ENCODE results near the gene RNF115.

Gene RNF115

DNA sequence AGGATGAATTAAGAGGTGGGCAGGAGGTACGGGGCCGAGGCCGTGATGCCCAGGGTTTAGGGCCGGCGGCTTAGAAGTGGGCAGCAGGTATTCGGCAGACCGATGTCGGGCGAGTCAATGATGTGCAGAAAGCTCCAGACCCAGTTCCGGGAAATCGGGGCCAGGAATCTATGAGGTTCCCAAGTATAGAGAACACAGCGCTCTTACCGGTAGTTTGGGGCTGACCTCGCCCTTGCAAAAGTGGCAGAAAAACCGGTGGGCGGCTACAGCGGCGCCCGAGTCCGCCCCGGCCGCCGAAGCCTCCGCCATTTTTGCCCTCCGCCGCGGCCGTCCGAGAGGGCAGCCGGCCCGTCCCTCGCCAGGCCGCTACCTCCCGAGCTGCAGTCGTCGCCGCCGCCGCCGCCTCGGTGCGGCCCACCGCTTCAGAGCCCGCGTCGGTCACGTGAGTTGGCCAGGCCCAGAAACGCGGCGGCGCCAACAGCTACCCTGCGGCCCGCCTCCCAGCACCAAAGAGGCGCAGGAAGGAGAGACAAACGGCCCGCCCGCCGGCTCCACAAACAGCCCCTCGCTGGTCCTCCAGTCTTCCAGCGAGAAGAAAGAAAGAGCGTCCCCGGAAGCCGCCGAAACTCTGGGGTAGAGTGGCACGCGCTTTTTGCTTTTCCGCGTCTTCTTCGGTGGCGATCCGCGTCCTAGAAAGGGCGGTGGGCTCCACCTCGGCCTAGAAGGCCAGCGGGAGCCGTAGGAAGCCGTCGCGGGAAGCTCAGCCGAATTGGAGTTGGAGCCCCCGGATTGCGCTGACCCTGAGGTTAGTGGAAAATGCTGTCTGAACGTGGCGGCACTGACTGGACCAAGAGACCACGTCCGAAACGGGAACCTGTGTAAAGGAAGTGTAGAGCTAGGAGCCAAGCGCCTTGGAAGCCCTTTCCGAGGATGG, at the start of gene RNF115, which contains the start of gene POLR3C:
RNF115 (minus strand) TSS at position 531 of the 934 bp plus-strand sequence; CDS start at position 309, 222 bp downstream.
POLR3C (plus strand) TSS at position 636 of the 934 bp plus-strand sequence. CDS start 1,577 bp downstream, outside the sequence.
- H3K27me3 Mint-ChIP-seq (ENCODE audit: low read depth) = no peaks in the 10 kb centered on the region
- TF ChIP-seq, protein P1, sequence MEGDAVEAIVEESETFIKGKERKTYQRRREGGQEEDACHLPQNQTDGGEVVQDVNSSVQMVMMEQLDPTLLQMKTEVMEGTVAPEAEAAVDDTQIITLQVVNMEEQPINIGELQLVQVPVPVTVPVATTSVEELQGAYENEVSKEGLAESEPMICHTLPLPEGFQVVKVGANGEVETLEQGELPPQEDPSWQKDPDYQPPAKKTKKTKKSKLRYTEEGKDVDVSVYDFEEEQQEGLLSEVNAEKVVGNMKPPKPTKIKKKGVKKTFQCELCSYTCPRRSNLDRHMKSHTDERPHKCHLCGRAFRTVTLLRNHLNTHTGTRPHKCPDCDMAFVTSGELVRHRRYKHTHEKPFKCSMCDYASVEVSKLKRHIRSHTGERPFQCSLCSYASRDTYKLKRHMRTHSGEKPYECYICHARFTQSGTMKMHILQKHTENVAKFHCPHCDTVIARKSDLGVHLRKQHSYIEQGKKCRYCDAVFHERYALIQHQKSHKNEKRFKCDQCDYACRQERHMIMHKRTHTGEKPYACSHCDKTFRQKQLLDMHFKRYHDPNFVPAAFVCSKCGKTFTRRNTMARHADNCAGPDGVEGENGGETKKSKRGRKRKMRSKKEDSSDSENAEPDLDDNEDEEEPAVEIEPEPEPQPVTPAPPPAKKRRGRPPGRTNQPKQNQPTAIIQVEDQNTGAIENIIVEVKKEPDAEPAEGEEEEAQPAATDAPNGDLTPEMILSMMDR (IDR thresholded peaks at IDR 0.05; ENCODE audit: unreplicated experiment in 3 of 3) = no peak
- H3K27ac Mint-ChIP-seq = peak within 1 kb of the TSS; percentile 98 to 99 (median 99)
- peak within 1 kb of the TSS; percentile 100 for H3K4me3 Mint-ChIP-seq
- no peaks in the 10 kb centered on the region for H3K9me3 Mint-ChIP-seq
- peaks cover 18% of the 10 kb centered on the region for H3K4me1 Mint-ChIP-seq
- H3K36me3 Mint-ChIP-seq (ENCODE audit: low read depth) = peaks cover 34% of the 10 kb centered on the region

DNA sequence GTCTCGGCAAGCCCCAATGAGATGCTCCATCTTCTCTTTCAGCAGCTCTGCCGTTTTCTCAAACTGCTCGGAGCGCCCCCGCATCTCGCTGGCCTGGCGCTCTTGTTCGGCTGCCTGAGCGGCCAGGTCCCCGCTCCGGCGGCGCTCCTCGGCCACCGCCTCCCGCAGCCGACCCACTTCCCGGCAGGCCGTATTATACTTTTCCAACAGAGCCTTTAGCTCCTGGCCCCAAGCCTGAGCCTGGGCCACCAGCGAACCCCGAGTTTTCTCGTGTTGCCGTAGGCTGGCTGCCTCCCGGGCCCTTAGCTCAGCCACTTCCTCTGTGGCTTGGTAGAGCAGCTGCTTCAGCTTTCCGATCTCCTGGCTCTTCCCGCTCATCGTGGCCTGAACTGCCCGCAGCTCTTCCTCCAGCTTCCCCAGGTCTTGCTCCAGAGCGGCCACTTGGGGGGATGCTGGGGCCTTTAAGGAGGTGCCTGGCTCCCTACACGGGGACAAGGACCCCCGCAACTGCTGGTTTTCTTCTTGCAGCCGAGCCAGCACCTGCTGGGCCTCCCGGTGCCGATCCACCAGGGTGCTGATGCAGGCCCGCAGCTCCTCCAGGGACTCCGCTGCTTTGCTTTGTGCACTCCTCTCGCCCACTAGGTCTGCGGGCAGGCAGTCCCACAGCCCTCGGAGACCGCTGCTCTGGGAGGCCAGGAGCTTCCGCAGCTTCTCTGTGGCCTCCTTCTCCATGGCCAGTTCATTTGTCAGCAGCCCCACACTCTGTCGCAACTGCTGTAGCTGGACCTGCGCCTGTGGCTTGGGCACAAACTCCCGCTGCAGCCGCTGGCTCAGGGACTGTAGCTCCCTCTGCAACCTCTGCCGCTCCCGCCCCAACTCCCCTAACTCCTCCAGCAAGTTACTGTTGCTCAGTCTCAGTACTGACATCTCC, 48.4 kb upstream of the RNF115 start:
- peaks cover 25% of the 10 kb centered on the region for H3K4me1 Mint-ChIP-seq
- H3K9me3 Mint-ChIP-seq = no peaks in the 10 kb centered on the region
- H3K36me3 Mint-ChIP-seq (ENCODE audit: low read depth) = no peaks in the 10 kb centered on the region

DNA sequence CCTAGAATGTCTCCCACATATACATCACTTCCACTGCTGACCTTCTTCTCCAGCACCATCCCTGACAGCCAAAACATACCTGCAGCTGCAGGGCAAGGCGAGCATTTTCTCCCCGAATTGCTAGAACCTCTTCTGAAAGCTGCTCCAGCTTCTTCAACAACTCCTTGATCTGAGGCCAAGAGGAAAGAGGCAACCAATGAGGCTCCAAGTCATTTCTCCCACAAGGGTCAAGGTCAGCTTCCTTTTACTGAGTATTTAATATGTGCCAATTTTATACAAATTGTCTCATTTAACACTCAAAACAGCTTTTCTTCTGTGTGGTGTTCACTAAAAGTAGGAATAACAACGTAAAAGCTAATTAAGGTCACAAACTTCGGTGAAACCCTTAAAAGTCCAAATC, 44.3 kb upstream of the RNF115 start:
- no peak overlapping the region for H3K27ac Mint-ChIP-seq
- H3K4me3 Mint-ChIP-seq = no peak overlapping the region
- peaks cover 29% of the 10 kb centered on the region for H3K4me1 Mint-ChIP-seq
- H3K36me3 Mint-ChIP-seq (ENCODE audit: low read depth) = peaks cover 5% of the 10 kb centered on the region
- TF ChIP-seq, protein P1 (IDR thresholded peaks at IDR 0.05; ENCODE audit: unreplicated experiment in 3 of 3) = no peak
- H3K27me3 Mint-ChIP-seq (ENCODE audit: low read depth) = peaks cover 22% of the 10 kb centered on the region
- H3K9me3 Mint-ChIP-seq = no peaks in the 10 kb centered on the region

More for the DNA sequence above, 48.4 kb upstream of the RNF115 start:
- Mint-ChIP-seq H3K27me3 (ENCODE audit: low read depth) (peaks cover 28% of the 10 kb centered on the region), H3K27ac (peak overlapping the region; percentile 87 to 97 (median 95)), H3K4me3 (peak overlapping the region; percentile 81 to 89 (median 85))
- TF ChIP-seq, protein P1 (IDR thresholded peaks at IDR 0.05; ENCODE audit: unreplicated experiment in 3 of 3) = no peak

DNA sequence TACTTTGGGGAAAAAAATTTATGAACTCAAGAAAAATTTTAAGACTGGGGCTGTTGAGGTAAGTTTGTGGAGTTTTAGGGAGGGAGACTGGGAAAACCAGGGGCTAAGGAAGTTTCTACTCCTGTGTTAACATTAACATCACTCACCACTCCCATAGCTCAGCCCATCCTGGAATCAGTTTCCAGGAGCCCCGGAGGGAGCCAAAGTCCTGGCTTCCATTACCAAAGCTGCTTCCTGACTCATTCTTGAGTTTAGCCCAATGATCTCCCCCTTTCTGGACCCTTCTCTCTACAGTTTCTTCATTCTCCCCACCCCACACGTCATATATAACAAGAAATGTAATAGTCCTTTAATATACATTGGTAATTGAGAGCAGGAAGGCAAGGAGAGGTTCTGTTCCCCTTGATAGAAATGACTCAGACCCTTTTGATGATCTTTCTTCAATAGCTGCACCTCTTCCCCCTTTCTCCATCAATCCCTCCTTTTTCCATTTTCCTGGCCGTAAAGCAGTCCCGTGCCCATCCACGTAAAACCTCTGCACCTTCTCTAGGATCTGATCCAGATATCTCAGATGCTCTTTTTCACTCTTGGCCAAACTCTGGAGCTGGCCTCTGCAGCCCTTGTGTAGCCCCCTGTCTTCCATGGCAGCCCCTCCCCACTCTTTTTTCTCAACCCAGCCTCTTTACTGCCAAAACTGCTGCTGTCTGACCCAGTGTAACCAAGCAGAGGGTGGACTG, 39.6 kb upstream of the RNF115 start:
- peak overlapping the region in 2 of 3 experiments; percentile 50 to 85 for H3K27ac Mint-ChIP-seq
- peaks cover 8% of the 10 kb centered on the region for H3K4me1 Mint-ChIP-seq
- H3K9me3 Mint-ChIP-seq = no peaks in the 10 kb centered on the region
- H3K4me3 Mint-ChIP-seq = peak overlapping the region in 1 of 3 experiments; percentile 64
- H3K27me3 Mint-ChIP-seq (ENCODE audit: low read depth) = peaks cover 3% of the 10 kb centered on the region
- H3K36me3 Mint-ChIP-seq (ENCODE audit: low read depth) = peaks cover 5% of the 10 kb centered on the region
- TF ChIP-seq, protein P1 (IDR thresholded peaks at IDR 0.05; ENCODE audit: unreplicated experiment in 3 of 3) = no peak

DNA sequence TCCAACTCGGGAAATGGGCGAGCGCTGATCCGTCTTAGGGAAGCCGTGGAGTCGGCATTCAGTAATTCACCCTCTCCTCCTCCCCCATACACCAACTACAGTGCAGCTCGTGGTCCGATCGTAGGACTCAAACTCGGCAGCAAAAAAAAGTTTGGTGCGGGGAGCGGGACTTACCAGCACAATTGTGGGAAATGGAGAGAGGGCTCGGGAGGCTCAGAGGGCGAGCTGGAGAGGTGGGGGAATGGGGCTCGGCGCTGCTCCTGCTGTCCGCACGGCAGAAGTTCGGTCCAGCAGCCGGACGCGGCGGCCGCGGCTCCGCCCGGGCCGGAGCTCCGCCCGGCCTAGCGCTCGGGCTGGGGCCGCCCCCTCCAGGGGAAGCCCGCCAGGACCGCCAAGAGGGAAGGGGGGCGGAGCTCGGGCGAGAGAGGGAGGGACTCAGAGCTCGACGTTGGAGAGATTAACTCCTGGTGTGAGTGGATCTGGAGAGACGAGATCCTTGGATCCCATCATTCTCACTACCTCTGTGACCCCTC, 35.7 kb upstream of the RNF115 start:
- TF ChIP-seq, protein P1 (IDR thresholded peaks at IDR 0.05; ENCODE audit: unreplicated experiment in 3 of 3) = peak in 2 of 3 experiments; percentile 22 to 25
- Mint-ChIP-seq H3K36me3 (ENCODE audit: low read depth) (peaks cover 22% of the 10 kb centered on the region), H3K4me1 (peaks cover 14% of the 10 kb centered on the region), H3K27me3 (ENCODE audit: low read depth) (no peaks in the 10 kb centered on the region), H3K27ac (peak overlapping the region; percentile 96 to 98 (median 97)), H3K9me3 (no peaks in the 10 kb centered on the region), H3K4me3 (peak overlapping the region; percentile 93 to 99 (median 98))
